H1 (cell line): Measurements from ENCODE around the gene PINLYP. TPM values are rescaled to one million over a fixed set of nuclear protein-coding genes. Genes with fewer than 3 reads are reported as not detected.

Experiments used
- CTCF ChIA-PET: fragments of 300-600 bp; sonication (Branson Sonifier 250); formaldehyde crosslinking; loops from one replicate; lab custom pipeline; 2021; ENCODE audit not compliant: partially characterized antibody; lab: Charles Lee
- POLR2A ChIA-PET: fragments of 300-600 bp; sonication (Branson Sonifier 250); formaldehyde crosslinking; loops from one replicate; lab custom pipeline; 2021; ENCODE audit warnings: inconsistent platforms; ENCODE audit not compliant: partially characterized antibody; lab: Charles Lee
- DNase-seq, 2 experiments: peaks; one replicate each; pipeline versions ENCODE4 v3.0.0 to v3.0.0-alpha.2; 2010 to 2022; ENCODE audit warnings: low spot score in 2 of 2, low read depth in 1 of 2, mixed read lengths in 1 of 2
- FAIRE-seq: peaks from 2 replicates; lab custom pipeline; 2011; peaks lifted over from hg19 to GRCh38; lab: Jason Lieb, UNC
- H2AFZ ChIP-seq: 2 replicates; pipeline ENCODE4 v1.8.1; 2012; ENCODE audit warnings: low read length, inconsistent platforms
- H2AK5ac ChIP-seq: 2 replicates; pipeline ENCODE4 v1.6.1; 2013; ENCODE audit warnings: low read depth, low read length
- H2BK120ac ChIP-seq: replicated peaks from 2 replicates; pipeline ENCODE3; 2013; ENCODE audit warnings: low read depth, low read length, inconsistent platforms
- H2BK12ac ChIP-seq: 2 replicates; pipeline ENCODE4 v1.6.1; 2013; ENCODE audit warnings: low read depth, low read length
- H2BK15ac ChIP-seq: 2 replicates; pipeline ENCODE4 v1.6.1; 2013; ENCODE audit warnings: low read length
- H2BK20ac ChIP-seq: 2 replicates; pipeline ENCODE4 v1.6.1; 2013; ENCODE audit warnings: low read length
- H2BK5ac ChIP-seq: 2 replicates; pipeline ENCODE4 v1.6.1; 2013; ENCODE audit warnings: low read depth, low read length
- H3K14ac ChIP-seq: 2 replicates; pipeline ENCODE4 v1.6.1; 2013; ENCODE audit warnings: inconsistent platforms; ENCODE audit not compliant: insufficient read length
- H3K18ac ChIP-seq: 2 replicates; pipeline ENCODE4 v1.6.1; 2013; ENCODE audit warnings: low read length; ENCODE audit errors: extremely low read depth
- H3K23ac ChIP-seq: 2 replicates; pipeline ENCODE4 v1.6.1; 2013; ENCODE audit warnings: inconsistent platforms; ENCODE audit not compliant: insufficient read length
- H3K23me2 ChIP-seq: 2 replicates; pipeline ENCODE4 v1.6.1; 2013; ENCODE audit warnings: low read depth, low read length
- H3K27ac ChIP-seq: 2 replicates; pipeline ENCODE4 v1.6.1; 2011; ENCODE audit warnings: low read depth, low read length, inconsistent platforms
- H3K27me3 ChIP-seq, 4 experiments: replicated peaks in 1 of 4; 1 replicate in 1 of 4; 2 replicates in 3 of 4; pipeline versions ENCODE4 v1.6.1 to v1.8.1; 2011 to 2013; ENCODE audit warnings: low read length in 3 of 4, mild to moderate bottlenecking in 3 of 4, inconsistent platforms in 2 of 4, mixed read lengths in 2 of 4, moderate library complexity in 1 of 4; ENCODE audit not compliant: control insufficient read depth in 3 of 4, insufficient read depth in 3 of 4; ENCODE audit errors: extremely low read depth in 1 of 4
- H3K36me3 ChIP-seq, 4 experiments: 2 replicates each; pipeline versions ENCODE4 v1.6.1 to v1.8.1; 2011 to 2013; ENCODE audit warnings: mild to moderate bottlenecking in 4 of 4, low read length in 3 of 4, moderate library complexity in 2 of 4, control low read depth in 1 of 4, inconsistent platforms in 1 of 4; ENCODE audit not compliant: insufficient read depth in 4 of 4, control insufficient read depth in 2 of 4
- H3K4ac ChIP-seq: replicated peaks from 2 replicates; pipeline ENCODE3; 2013; ENCODE audit warnings: low read length, low read depth, mixed read lengths, inconsistent platforms; ENCODE audit not compliant: insufficient read length
- H3K4me1 ChIP-seq, 4 experiments: replicated peaks in 1 of 4; 1 replicate in 1 of 4; 2 replicates in 3 of 4; pipeline versions ENCODE4 v1.6.1 to v1.8.1; 2011 to 2013; ENCODE audit warnings: low read length in 3 of 4, inconsistent platforms in 2 of 4, mixed read lengths in 1 of 4; ENCODE audit not compliant: insufficient read depth in 4 of 4, control insufficient read depth in 3 of 4
- H3K4me2 ChIP-seq, 2 experiments: 2 replicates each; pipeline versions ENCODE4 v1.6.1 to v1.8.1; 2011 to 2013; ENCODE audit warnings: low read depth in 2 of 2, low read length in 2 of 2, control low read depth in 1 of 2, inconsistent platforms in 1 of 2, mild to moderate bottlenecking in 1 of 2; ENCODE audit not compliant: insufficient read depth in 1 of 2
- H3K4me3 ChIP-seq, 4 experiments: fragments of 200-600, 300-600 bp in 1 of 4; sonication (generic), shearing (Covaris generic), sonication (Bioruptor Twin) in 1 of 4; 2 replicates each; pipeline versions ENCODE4 v1.5.1 to v1.8.1; 2011 to 2016; ENCODE audit warnings: low read length in 4 of 4, low read depth in 3 of 4, control low read depth in 2 of 4, inconsistent platforms in 2 of 4, mild to moderate bottlenecking in 2 of 4, mixed read lengths in 1 of 4, moderate library complexity in 1 of 4; ENCODE audit not compliant: insufficient read depth in 2 of 4; ENCODE audit errors: extremely low read depth in 1 of 4
- H3K56ac ChIP-seq: replicated peaks from 2 replicates; pipeline ENCODE3; 2013; ENCODE audit warnings: low read depth, mild to moderate bottlenecking, mixed read lengths, low read length, inconsistent platforms; ENCODE audit not compliant: insufficient read length
- H3K79me1 ChIP-seq: 2 replicates; pipeline ENCODE4 v1.6.1; 2013; ENCODE audit warnings: low read depth, low read length, control low read depth
- H3K79me2 ChIP-seq, 2 experiments: 2 replicates each; pipeline versions ENCODE4 v1.6.1 to v1.8.1; 2012 to 2013; ENCODE audit warnings: low read length in 2 of 2, mild to moderate bottlenecking in 2 of 2, inconsistent platforms in 1 of 2; ENCODE audit not compliant: insufficient read depth in 2 of 2, control insufficient read depth in 1 of 2
- H3K9ac ChIP-seq, 4 experiments: replicated peaks in 1 of 4; 1 replicate in 1 of 4; 2 replicates in 3 of 4; pipeline versions ENCODE4 v1.6.1 to v1.8.1; 2011 to 2013; ENCODE audit warnings: low read depth in 3 of 4, low read length in 3 of 4, control low read depth in 2 of 4, mild to moderate bottlenecking in 2 of 4, moderate library complexity in 2 of 4, inconsistent platforms in 1 of 4; ENCODE audit errors: extremely low read depth in 1 of 4
- H3K9me3 ChIP-seq, 2 experiments: 2 replicates each; pipeline versions ENCODE4 v1.6.1 to v1.8.1; 2012 to 2013; ENCODE audit warnings: mild to moderate bottlenecking in 2 of 2, moderate library complexity in 2 of 2, control low read depth in 1 of 2, inconsistent platforms in 1 of 2, low read depth in 1 of 2, low read length in 1 of 2, mixed read lengths in 1 of 2; ENCODE audit not compliant: insufficient read depth in 2 of 2
- H4K20me1 ChIP-seq, 2 experiments: replicated peaks in 1 of 2; 2 replicates each; pipeline versions ENCODE3 to v1.8.1; 2011 to 2013; ENCODE audit warnings: inconsistent platforms in 2 of 2, low read length in 2 of 2, mild to moderate bottlenecking in 1 of 2; ENCODE audit not compliant: insufficient read depth in 2 of 2, control insufficient read depth in 1 of 2
- H4K5ac ChIP-seq: 2 replicates; pipeline ENCODE4 v1.6.1; 2013; ENCODE audit warnings: low read length, low read depth, mixed read lengths, inconsistent platforms; ENCODE audit not compliant: insufficient read length
- H4K8ac ChIP-seq: 2 replicates; pipeline ENCODE4 v1.8.0; 2013; ENCODE audit warnings: mild to moderate bottlenecking, moderate library complexity, low read length, inconsistent platforms; ENCODE audit not compliant: insufficient read depth; ENCODE audit errors: extremely low read depth
- H4K91ac ChIP-seq: replicated peaks from 2 replicates; pipeline ENCODE3; 2013; ENCODE audit warnings: low read length, mixed read lengths, inconsistent platforms; ENCODE audit not compliant: insufficient read length
- BRCA1 ChIP-seq: IDR thresholded peaks from 2 replicates; pipeline ENCODE4 v1.6.1; 2012; ENCODE audit warnings: low read depth, low read length, improper control_type of control experiment
- CHD1 ChIP-seq: IDR thresholded peaks from 2 replicates; pipeline ENCODE4 v1.6.1; 2012; ENCODE audit warnings: low read depth, low read length, improper control_type of control experiment
- EZH2 ChIP-seq: fragments of 200-600 bp; sonication (generic); IDR thresholded peaks from 2 replicates; pipeline ENCODE4 v1.7.1; 2012; ENCODE audit warnings: low read depth, mild to moderate bottlenecking, moderate library complexity, low read length, inconsistent platforms; ENCODE audit not compliant: severe bottlenecking
- KDM1A ChIP-seq: fragments of 200-600, 300-600 bp; sonication (generic); IDR thresholded peaks from 2 replicates; pipeline ENCODE4 v1.7.1; 2016; ENCODE audit warnings: mild to moderate bottlenecking, low read length, borderline replicate concordance
- RBBP5 ChIP-seq: IDR thresholded peaks from 2 replicates; pipeline ENCODE4 v1.7.1; 2012; ENCODE audit warnings: low read depth, mild to moderate bottlenecking, inconsistent platforms, low read length, moderate library complexity, borderline replicate concordance
- RNF2 ChIP-seq: fragments of 200-900, 300-1000 bp; sonication (generic); IDR thresholded peaks from 2 replicates; pipeline ENCODE4 v1.7.1; 2016; ENCODE audit warnings: borderline replicate concordance, low read depth, mild to moderate bottlenecking, antibody characterized with exemption, low read length; ENCODE audit not compliant: poor library complexity, severe bottlenecking; ENCODE audit errors: missing control alignments
- SIN3A ChIP-seq, 2 experiments: IDR thresholded peaks in 1 of 2; conservative IDR thresholded peaks in 1 of 2; 2 replicates each; pipeline ENCODE4 v1.6.1; 2011 to 2012; ENCODE audit warnings: low read length in 2 of 2, improper control_type of control experiment in 1 of 2, low read depth in 1 of 2, mild to moderate bottlenecking in 1 of 2
- SP4 ChIP-seq: IDR thresholded peaks from 2 replicates; pipeline ENCODE4 v1.6.1; 2012; ENCODE audit warnings: low read length, inconsistent platforms
- WGBS, 2 experiments: shearing (Covaris generic) in 1 of 2; methylation state at CpG; one replicate each; pipeline versions ENCODE4 v1.1.6 to v1.1.7; 2013 to 2015; ENCODE audit warnings: low lambda C conversion rate in 2 of 2, mixed read lengths in 2 of 2, inconsistent platforms in 1 of 2, low coverage in 1 of 2, missing lambda C conversion rate in 1 of 2; ENCODE audit not compliant: insufficient replicate concordance in 2 of 2, insufficient coverage in 1 of 2, insufficient read length in 1 of 2; ENCODE audit errors: extremely low coverage in 1 of 2, missing lambda C conversion rate in 1 of 2; 5-methylcytosine and 5-hydroxymethylcytosine counted together
- polyA plus RNA-seq, 7 experiments: library from polyadenylated mRNA; depleted of rRNA in 3 of 7; stranded (reverse) in 5 of 7; unstranded in 2 of 7; fragments of >200 nt in 5 of 7; fragments of 200-250 nt in 2 of 7; gene quantifications; 1 replicate in 5 of 7; 2 replicates in 1 of 7; 4 replicates in 1 of 7; pipeline versions ENCODE4 v1.2.1 to v1.2.3, GENCODE V29; 2011 to 2013; ENCODE audit warnings: missing spikeins in 2 of 7, mixed read lengths in 2 of 7
- total RNA-seq: library from RNA; stranded (reverse); fragmentation: NEBNext Ultra II Directional; extraction: Animal tissue kit (Norgen Biotek cat#: 25700); gene quantifications from 2 replicates; pipeline ENCODE4 v1.2.1, GENCODE V29; 2021
- TF ChIP-seq, protein P1 (sequence below): IDR thresholded peaks from 2 replicates; pipeline ENCODE4 v1.6.1; 2012; ENCODE audit warnings: inconsistent platforms

Gene PINLYP
- total and polyA plus RNA-seq, 2 of the 8 experiments (the other 6 are each of a cell fraction or from before 2014, with no cell fraction given), result 7.5 to 31.3 TPM

DNA sequence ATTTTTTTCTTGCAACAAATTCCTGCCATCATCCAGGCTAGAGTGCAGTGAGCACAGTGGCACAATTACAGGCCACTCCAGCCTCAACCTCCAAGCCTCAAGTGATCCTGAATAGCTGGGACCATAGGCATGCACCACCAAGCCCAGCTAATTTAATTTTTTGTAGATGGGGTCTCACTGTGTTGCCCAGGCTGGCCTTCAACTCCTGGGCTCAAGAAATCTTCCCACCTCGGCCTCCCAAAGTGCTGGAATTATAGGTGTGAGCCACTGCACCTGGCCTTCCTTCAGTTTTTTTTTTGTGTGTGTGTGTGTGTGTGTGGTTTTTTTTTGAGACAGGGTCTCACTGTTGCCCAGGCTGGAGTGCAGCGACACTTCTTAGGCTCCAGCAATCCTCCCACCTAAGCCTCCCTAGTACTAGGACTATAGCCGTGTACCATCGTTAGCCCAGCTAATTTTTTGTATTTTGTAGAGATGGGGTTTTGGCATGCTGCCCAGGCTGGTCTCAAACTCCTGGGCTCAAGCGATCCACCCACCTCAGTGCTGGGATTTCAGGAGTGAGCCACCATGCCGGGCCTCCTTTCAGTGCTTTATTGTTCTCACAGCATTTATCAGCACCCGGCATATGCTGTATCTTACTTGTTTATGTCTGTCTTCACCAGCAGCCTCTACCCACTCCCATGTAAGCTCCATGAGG is 30.4 kb downstream of the PINLYP start:
- Histone ChIP-seq H3K9me3 (no peaks in the 10 kb centered on the region), H3K79me1 (no peaks in the 10 kb centered on the region), H2BK12ac (no peak overlapping the region), H3K27ac (no peak overlapping the region), H2BK15ac (no peak overlapping the region), H3K4me3 (no peak overlapping the region), H2BK120ac (no peak overlapping the region), H2AFZ (no peak overlapping the region), H2AK5ac (no peak overlapping the region), H3K9ac (no peak overlapping the region), H4K20me1 (peaks cover 0 to 7% of the 10 kb centered on the region in 2 experiments), H4K91ac (no peak overlapping the region), H4K5ac (no peak overlapping the region), H2BK20ac (no peak overlapping the region), H3K27me3 (no peaks in the 10 kb centered on the region), H3K14ac (no peak overlapping the region), H3K18ac (no peak overlapping the region), H4K8ac (no peak overlapping the region), H2BK5ac (no peak overlapping the region), H3K4ac (no peak overlapping the region), H3K4me2 (no peak overlapping the region), H3K56ac (no peak overlapping the region), H3K23me2 (no peaks in the 10 kb centered on the region; the same call in 1 of the 2 replicates), H3K79me2 (no peaks in the 10 kb centered on the region), H3K23ac (no peak overlapping the region), H3K4me1 (no peaks in the 10 kb centered on the region), H3K36me3 (peaks cover 0 to 3% (median 0%) of the 10 kb centered on the region in 4 experiments; a peak in 4 of 8 replicates)
- WGBS, 2 experiments, result 88% methylated on average over 7 of the region's 7 CpGs; no CpG with 5 or more reads in 1 of the 2 experiments
- FAIRE-seq (no peak), DNase-seq (no peak)
- ChIA-PET POLR2A (interaction anchor here (1.3 to 3.4 kb wide), 3 partner anchors 9 to 17 kb away, joined by 5 to 17 read pairs (median 5); partner anchors contain the start of genes IRGQ and ZNF576), CTCF (interaction anchor here (0.6 to 2.1 kb wide), 8 partner anchors 9 to 70 kb away, joined by 3 to 9 read pairs (median 4); partner anchors contain the start of genes IRGQ and ZNF576)
- TF ChIP-seq BRCA1 (no peak), RBBP5 (no peak), SIN3A (conservative IDR thresholded peaks at IDR 0.05 in 1 of 2, IDR thresholded peaks at IDR 0.05 in 1 of 2; ENCODE audit: low read depth in 1 of 2, low read length in 2 of 2) (no peak), KDM1A (no peak), EZH2 (no peak), SP4 (no peak), CHD1 (no peak), RNF2 (no peak)
- TF ChIP-seq, protein P1, sequence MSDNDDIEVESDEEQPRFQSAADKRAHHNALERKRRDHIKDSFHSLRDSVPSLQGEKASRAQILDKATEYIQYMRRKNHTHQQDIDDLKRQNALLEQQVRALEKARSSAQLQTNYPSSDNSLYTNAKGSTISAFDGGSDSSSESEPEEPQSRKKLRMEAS, result no peak
